Endothelial cell of umbilical vein (primary cell): ENCODE results near the gene PAXX. TPM values are rescaled to one million over a fixed set of nuclear protein-coding genes. Genes with fewer than 3 reads are reported as not detected.

Source experiments
- BruUV-seq: library from RNA; stranded (reverse); fragments of 400-500 nt; replicated peaks from 2 replicates; lab custom pipeline; 2021; lab: Mats Ljungman, UMichigan
- CTCF ChIA-PET: fragments of 300-600, 350-600 bp; sonication (Branson Sonifier 250); formaldehyde crosslinking; loops from one replicate; lab custom pipeline; 2021; ENCODE audit warnings: antibody characterized with exemption, inconsistent platforms; lab: Charles Lee
- POLR2A ChIA-PET: fragments of 300-600, 350-600 bp; sonication (Branson Sonifier 250); formaldehyde crosslinking; loops from one replicate; lab custom pipeline; 2021; ENCODE audit warnings: antibody characterized with exemption, inconsistent platforms; lab: Charles Lee
- DNase-seq: peaks from one replicate; pipeline ENCODE4 v3.0.0-alpha.2; 2011; ENCODE audit warnings: low read depth, low spot score
- FAIRE-seq: peaks from 2 replicates; lab custom pipeline; 2011; peaks lifted over from hg19 to GRCh38; lab: Jason Lieb, UNC
- H2AFZ ChIP-seq: 2 replicates; pipeline ENCODE4 v1.6.0; 2012; ENCODE audit warnings: low read depth, low read length, control low read depth, inconsistent platforms
- H3K27ac ChIP-seq: 2 replicates; pipeline ENCODE4 v1.5.1; 2011; ENCODE audit warnings: low read depth, mild to moderate bottlenecking, control low read depth, low read length, moderate library complexity; ENCODE audit not compliant: insufficient read depth
- H3K27me3 ChIP-seq, 2 experiments: 2 replicates each; pipeline versions ENCODE4 v1.6.0 to v1.6.1; 2011; ENCODE audit warnings: low read length in 2 of 2, mixed read lengths in 1 of 2; ENCODE audit not compliant: control insufficient read depth in 2 of 2, insufficient read depth in 2 of 2
- H3K36me3 ChIP-seq, 2 experiments: 2 replicates in 1 of 2; 3 replicates in 1 of 2; pipeline ENCODE4 v1.5.1; 2011; ENCODE audit warnings: low read length in 2 of 2, mild to moderate bottlenecking in 1 of 2, moderate library complexity in 1 of 2; ENCODE audit not compliant: control insufficient read depth in 2 of 2, insufficient read depth in 2 of 2; ENCODE audit errors: extremely low read depth in 1 of 2
- H3K4me1 ChIP-seq: 3 replicates; pipeline ENCODE4 v1.5.1; 2011; ENCODE audit warnings: mild to moderate bottlenecking, low read length; ENCODE audit not compliant: control insufficient read depth, insufficient read depth; ENCODE audit errors: extremely low read depth
- H3K4me2 ChIP-seq: 2 replicates; pipeline ENCODE4 v1.6.1; 2011; ENCODE audit warnings: low read length, control low read depth, mixed read lengths; ENCODE audit not compliant: insufficient read depth
- H3K4me3 ChIP-seq, 3 experiments: fragments of 200-600 bp in 1 of 3; sonication (generic), shearing (Covaris generic) in 1 of 3; replicated peaks in 1 of 3; 2 replicates each; pipeline ENCODE4 v1.5.1; 2011 to 2016; ENCODE audit warnings: control low read depth in 3 of 3, low read length in 3 of 3, mild to moderate bottlenecking in 2 of 3, inconsistent platforms in 1 of 3, low read depth in 1 of 3, moderate library complexity in 1 of 3; ENCODE audit not compliant: insufficient read depth in 1 of 3
- H3K79me2 ChIP-seq: 2 replicates; pipeline ENCODE4 v1.6.0; 2012; ENCODE audit warnings: low read length, inconsistent platforms; ENCODE audit not compliant: control insufficient read depth, insufficient read depth
- H3K9ac ChIP-seq: replicated peaks from 2 replicates; pipeline ENCODE3; 2011; ENCODE audit warnings: low read length, control low read depth; ENCODE audit not compliant: insufficient read depth; ENCODE audit errors: extremely low read depth
- H3K9me1 ChIP-seq: replicated peaks from 3 replicates; pipeline ENCODE4 v1.6.0; 2011; ENCODE audit warnings: mild to moderate bottlenecking, low read length; ENCODE audit not compliant: control insufficient read depth, insufficient read depth; ENCODE audit errors: extremely low read depth
- H3K9me3 ChIP-seq: replicated peaks from 2 replicates; pipeline ENCODE4 v1.5.1; 2012; ENCODE audit warnings: low read length, inconsistent platforms; ENCODE audit not compliant: control insufficient read depth, insufficient read depth
- H4K20me1 ChIP-seq: replicated peaks from 2 replicates; pipeline ENCODE3; 2011; ENCODE audit warnings: mild to moderate bottlenecking, low read length; ENCODE audit not compliant: control insufficient read depth, insufficient read depth; ENCODE audit errors: extremely low read depth
- CTCF ChIP-seq, 2 donors: IDR thresholded peaks; 1 replicate in 1 of 2; 2 replicates in 1 of 2; pipeline ENCODE4 v1.5.1; 2011; ENCODE audit warnings: low read length in 2 of 2, mild to moderate bottlenecking in 2 of 2, moderate library complexity in 2 of 2, control low read depth in 1 of 2, inconsistent platforms in 1 of 2, low read depth in 1 of 2; ENCODE audit not compliant: insufficient read depth in 1 of 2; ENCODE audit errors: extremely low read depth in 1 of 2
- EZH2 ChIP-seq: IDR thresholded peaks from 2 replicates; pipeline ENCODE4 v1.6.1; 2012; ENCODE audit warnings: borderline replicate concordance, low read depth, mild to moderate bottlenecking, moderate library complexity, low read length, inconsistent platforms; ENCODE audit not compliant: severe bottlenecking
- FOS ChIP-seq: IDR thresholded peaks from 2 replicates; pipeline ENCODE4 v1.6.1; 2011; ENCODE audit warnings: mild to moderate bottlenecking, low read length, moderate library complexity, borderline replicate concordance; ENCODE audit not compliant: insufficient read depth
- GATA2 ChIP-seq: IDR thresholded peaks from 2 replicates; pipeline ENCODE4 v1.7.0; 2011; ENCODE audit warnings: low read depth, mild to moderate bottlenecking, moderate library complexity, mixed read lengths, low read length; ENCODE audit not compliant: insufficient read length, insufficient read depth
- JUN ChIP-seq: IDR thresholded peaks from 2 replicates; pipeline ENCODE4 v1.6.1; 2011; ENCODE audit warnings: borderline replicate concordance, low read depth; ENCODE audit not compliant: insufficient read length, insufficient read depth
- MAX ChIP-seq: IDR thresholded peaks from 2 replicates; pipeline ENCODE4 v1.6.1; 2011; ENCODE audit not compliant: insufficient read depth, insufficient read length
- MYC ChIP-seq: IDR thresholded peaks from one replicate; pipeline ENCODE4 v1.6.1; 2011; ENCODE audit warnings: mild to moderate bottlenecking, low read depth, low read length
- POLR2A ChIP-seq: IDR thresholded peaks from 2 replicates; pipeline ENCODE4 v1.6.1; 2012; ENCODE audit warnings: low read depth, mild to moderate bottlenecking, control low read depth, low read length
- POLR2AphosphoS5 ChIP-seq: IDR thresholded peaks from 2 replicates; pipeline ENCODE4 v1.6.1; 2012; ENCODE audit warnings: low read depth, mild to moderate bottlenecking, control low read depth, low read length, moderate library complexity; ENCODE audit not compliant: insufficient read depth
- dilution Hi-C: fragments of 300-500 bp; cut with MboI; formaldehyde crosslinking; loops from one replicate; pipeline ENCODE4 v1.15.0; 2019; ENCODE audit warnings: low sequenced_read_pairs; ENCODE audit not compliant: extremely low pct_ligation_motif_present
- intact Hi-C: fragments of 100-400 bp; cut with micrococcal nuclease; formaldehyde crosslinking; loops from one replicate; pipeline ENCODE4 v1.10.0; 2022
- polyA plus RNA-seq, 4 experiments: library from polyadenylated mRNA; depleted of rRNA in 3 of 4; stranded (reverse) in 3 of 4; unstranded in 1 of 4; fragments of >200 nt; gene quantifications; 2 replicates each; pipeline versions ENCODE4 v1.2.1 to v1.2.3, GENCODE V29; 2011 to 2012; ENCODE audit warnings: missing spikeins in 1 of 4
- total RNA-seq: library from RNA; stranded (reverse); gene quantifications from 2 replicates; pipeline ENCODE4 v1.2.3, GENCODE V29; 2021

The PAXX gene
- total and polyA plus RNA-seq, 2 donors (not counting 3 experiments of a cell fraction or from before 2014, with no cell fraction given): 34.0 to 35.0 TPM

DNA sequence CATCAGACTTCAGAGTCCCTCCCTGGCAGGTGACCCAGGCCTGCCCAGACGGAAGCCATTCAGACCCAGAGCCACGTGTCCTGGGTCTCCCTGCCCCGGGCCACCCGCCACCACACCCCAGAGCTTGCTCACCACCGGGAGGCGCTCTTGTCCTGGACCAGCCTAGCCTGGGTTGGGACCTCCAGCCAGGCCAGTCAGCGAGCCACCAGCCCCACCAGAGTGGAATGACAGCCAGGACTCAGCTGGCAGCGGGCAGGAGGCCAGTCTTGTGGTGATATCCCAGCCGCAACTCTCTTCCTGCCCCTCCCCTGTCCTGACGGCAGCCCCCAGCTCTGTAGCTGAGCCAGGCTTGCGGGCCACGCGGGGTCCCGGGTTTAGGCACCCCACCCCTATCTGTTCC, 16.6 kb upstream of the PAXX start:
- DNase-seq: no peak

GRCh38 chr9:136977223-136977622, 15.0 kb upstream of the PAXX start, which contains the start of gene PTGDS:
Gene PTGDS, plus strand, starts transcription at chr9:136977504. Its CDS starts 75 bp downstream, at chr9:136977579.
- Histone ChIP-seq H3K4me2 (peak within 1 kb of the TSS; percentile 18), H3K9me3 (no peaks in the 10 kb centered on the region), H3K4me3 (peak within 1 kb of the TSS in 1 of 3 experiments; percentile 32), H3K4me1 (peaks cover 4% of the 10 kb centered on the region), H3K9ac (no peak within 1 kb of the TSS), H3K36me3 (no peaks in the 10 kb centered on the region), H2AFZ (peak within 1 kb of the TSS; percentile 81), H3K79me2 (no peaks in the 10 kb centered on the region), H4K20me1 (no peaks in the 10 kb centered on the region), H3K27ac (no peak within 1 kb of the TSS), H3K9me1 (no peaks in the 10 kb centered on the region), H3K27me3 (no peaks in the 10 kb centered on the region)
- CTCF ChIA-PET: interaction anchor here (1.3 kb wide), 1 partner anchor 52 kb away, joined by 5 read pairs; no protein-coding TSS in a partner anchor
- intact Hi-C loops: no loop called here
- DNase-seq (no peak), FAIRE-seq (no peak)
- POLR2A ChIA-PET: no interaction called here
- dilution Hi-C loops: no loop called here
- TF ChIP-seq POLR2A (no peak), CTCF (IDR thresholded peaks at IDR 0.05; ENCODE audit: extremely low read depth in 1 of 2, insufficient read depth in 1 of 2, low read depth in 1 of 2, low read length in 2 of 2) (no peak), EZH2 (no peak), MYC (no peak), JUN (no peak), FOS (no peak), GATA2 (no peak), MAX (no peak), POLR2AphosphoS5 (no peak)
- no TSS peak for BruUV-seq

More for the DNA sequence above, 16.6 kb upstream of the PAXX start:
- BruUV-seq: no TSS peak
- intact Hi-C loops (no loop called here), dilution Hi-C loops (no loop called here)
- H3K4me1 ChIP-seq: no peaks in the 10 kb centered on the region
- H3K4me2 ChIP-seq: no peak overlapping the region
- no peaks in the 10 kb centered on the region for H3K9me1 ChIP-seq
- H2AFZ ChIP-seq: no peak overlapping the region
- ChIA-PET POLR2A (no interaction called here), CTCF (interaction anchor here (1.2 to 1.8 kb wide), 5 partner anchors 11 to 60 kb away, joined by 5 to 9 read pairs (median 6); partner anchors contain the start of gene PAXX)
- no peaks in the 10 kb centered on the region for H3K79me2 ChIP-seq
- FAIRE-seq: no peak
- no peaks in the 10 kb centered on the region for H3K9me3 ChIP-seq
- no peaks in the 10 kb centered on the region for H4K20me1 ChIP-seq
- no peaks in the 10 kb centered on the region for H3K27me3 ChIP-seq
- no peaks in the 10 kb centered on the region for H3K36me3 ChIP-seq
- no peak overlapping the region for H3K9ac ChIP-seq
- no peak overlapping the region for H3K27ac ChIP-seq
- no peak overlapping the region for H3K4me3 ChIP-seq
- TF ChIP-seq CTCF (IDR thresholded peaks at IDR 0.05; ENCODE audit: extremely low read depth in 1 of 2, insufficient read depth in 1 of 2, low read depth in 1 of 2, low read length in 2 of 2): peak; percentile 24 to 35
- no peak for TF ChIP-seq MYC
